WTC11 (cell line): ENCODE measurements around the gene CIT.

Source experiments
- CTCF ChIP-seq: fragments of 200-600 bp; IDR thresholded peaks from 2 replicates; pipeline ENCODE4 v1.8.0; 2022; ENCODE audit warnings: antibody characterized with exemption
- ESRRA ChIP-seq: sonication (generic); formaldehyde crosslinking; IDR thresholded peaks from 2 replicates; pipeline ENCODE4 v1.8.1; 2022; ENCODE audit warnings: mild to moderate bottlenecking, missing genetic modification reagents, borderline replicate concordance
- ETV6 ChIP-seq: sonication (generic); formaldehyde crosslinking; IDR thresholded peaks from 2 replicates; pipeline ENCODE4 v1.8.1; 2022; ENCODE audit warnings: mild to moderate bottlenecking, missing genetic modification reagents
- MAX ChIP-seq: sonication (generic); formaldehyde crosslinking; IDR thresholded peaks from 2 replicates; pipeline ENCODE4 v1.8.0; 2022; ENCODE audit warnings: mild to moderate bottlenecking, missing genetic modification reagents
- PRDM15 ChIP-seq: sonication (generic); formaldehyde crosslinking; IDR thresholded peaks from 2 replicates; pipeline ENCODE4 v1.8.0; 2022; ENCODE audit warnings: missing genetic modification reagents
- SP1 ChIP-seq: sonication (generic); formaldehyde crosslinking; conservative IDR thresholded peaks from 2 replicates; pipeline ENCODE4 v1.8.1; 2022; ENCODE audit warnings: missing genetic modification reagents
- USF2 ChIP-seq: sonication (generic); formaldehyde crosslinking; IDR thresholded peaks from 2 replicates; pipeline ENCODE4 v1.8.1; 2023; ENCODE audit warnings: mild to moderate bottlenecking, missing genetic modification reagents, moderate library complexity

- TF ChIP-seq PRDM15 (CRISPR knock-in tag) (no peak), ETV6 (CRISPR knock-in tag) (no peak), CTCF (no peak), USF2 (CRISPR knock-in tag) (no peak), ESRRA (no peak), SP1 (CRISPR knock-in tag) (no peak), MAX (CRISPR knock-in tag) (no peak)
Observed at GRCh38 chr12:119829439-119829838, 47.7 kb downstream of the CIT start.
